COLO829 (cell line): ENCODE results near the gene ZNF438.

Experiments
- DNase-seq: peaks from one replicate; pipeline ENCODE4 v3.0.0; 2012; ENCODE audit warnings: low spot score

Gene ZNF438

GRCh38 chr10:30822693-30823465, 208.8 kb downstream of the ZNF438 start:
- no peak for DNase-seq

GRCh38 chr10:30821994-30822692, 209.5 kb downstream of the ZNF438 start:
- DNase-seq = no peak

- no peak for DNase-seq
These were observed 210.2 kb downstream of the ZNF438 start for GRCh38 chr10:30821261-30821993.

- DNase-seq = no peak
These were observed 211.2 kb downstream of the ZNF438 start for GRCh38 chr10:30820261-30820991.

- no peak for DNase-seq
These were observed 212.1 kb downstream of the ZNF438 start for GRCh38 chr10:30819341-30820181.

- no peak for DNase-seq
These were observed 212.8 kb downstream of the ZNF438 start for GRCh38 chr10:30818854-30819253.

GRCh38 chr10:30818010-30818660, 213.5 kb downstream of the ZNF438 start:
- no peak for DNase-seq

GRCh38 chr10:30817541-30817940, 214.1 kb downstream of the ZNF438 start:
- no peak for DNase-seq

- DNase-seq = no peak
These were observed 214.9 kb downstream of the ZNF438 start for GRCh38 chr10:30816820-30817171.

- DNase-seq = no peak
These were observed 215.4 kb downstream of the ZNF438 start for GRCh38 chr10:30816159-30816819.

GRCh38 chr10:30813872-30814481, 217.7 kb downstream of the ZNF438 start:
- no peak for DNase-seq

- no peak for DNase-seq
These were observed 219.4 kb downstream of the ZNF438 start for GRCh38 chr10:30812018-30812851.

- no peak for DNase-seq
These were observed 220.2 kb downstream of the ZNF438 start for GRCh38 chr10:30811276-30812017.

- DNase-seq = no peak
These were observed 221.2 kb downstream of the ZNF438 start for GRCh38 chr10:30810416-30810815.

- DNase-seq = no peak
These were observed 224.8 kb downstream of the ZNF438 start for GRCh38 chr10:30806850-30807249.

GRCh38 chr10:30805061-30805460, 226.6 kb downstream of the ZNF438 start:
- no peak for DNase-seq

GRCh38 chr10:30804478-30805055, 227.1 kb downstream of the ZNF438 start:
- peak; percentile 27 for DNase-seq

GRCh38 chr10:30803892-30804322, 227.8 kb downstream of the ZNF438 start:
- no peak for DNase-seq
